Dermis blood vessel endothelial cell (primary cell): ENCODE measurements around the gene USP10. TPM values are rescaled to one million over a fixed set of nuclear protein-coding genes. Genes with fewer than 3 reads are reported as not detected.

Source experiments
- DNase-seq: peaks from one replicate; pipeline ENCODE4 v3.0.0; 2010
- total RNA-seq: library from RNA; depleted of rRNA; stranded (reverse); fragments of >200 nt; gene quantifications from 2 replicates; pipeline ENCODE4 v1.2.3, GENCODE V29; 2014

The USP10 gene
- total RNA-seq: 32.7 and 70.7 TPM in 2 replicates

- peak; percentile 86 for DNase-seq
Observed at GRCh38 chr16:84699712-84700445, at the start of gene USP10. Gene USP10, plus strand, starts transcription at chr16:84700000. Its CDS starts 91 bp downstream, at chr16:84700091.

- DNase-seq: no peak
Observed at GRCh38 chr16:84650062-84650991, 49.5 kb upstream of the USP10 start.

GRCh38 chr16:84652566-84652965 lies 47.2 kb upstream of the USP10 start:
- DNase-seq: no peak

DNA sequence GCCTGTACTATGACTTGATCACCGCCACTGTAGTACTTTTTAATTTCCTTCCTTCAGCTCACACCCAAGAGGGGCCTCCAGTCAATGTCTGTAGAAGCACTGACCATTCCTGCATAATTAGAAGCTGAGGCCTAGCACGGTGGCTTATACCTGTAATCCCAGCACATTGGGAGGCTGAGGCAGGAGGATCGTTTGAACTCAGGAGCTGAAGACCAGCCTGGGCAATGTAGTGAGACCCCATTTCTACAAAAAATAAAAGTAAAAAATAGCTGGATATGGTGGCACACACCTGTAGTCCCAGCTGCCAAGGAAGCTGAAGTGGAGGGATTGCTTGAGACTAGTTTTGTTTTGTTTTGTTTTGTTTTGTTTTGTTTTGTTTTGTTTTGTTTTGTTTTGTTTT lies 45.6 kb upstream of the USP10 start:
- no peak for DNase-seq

- DNase-seq: no peak
Observed at GRCh38 chr16:84654998-84655397, 44.8 kb upstream of the USP10 start.

GRCh38 chr16:84656649-84657048 lies 43.2 kb upstream of the USP10 start:
- no peak for DNase-seq

GRCh38 chr16:84657229-84657837 lies 42.5 kb upstream of the USP10 start:
- no peak for DNase-seq

DNA sequence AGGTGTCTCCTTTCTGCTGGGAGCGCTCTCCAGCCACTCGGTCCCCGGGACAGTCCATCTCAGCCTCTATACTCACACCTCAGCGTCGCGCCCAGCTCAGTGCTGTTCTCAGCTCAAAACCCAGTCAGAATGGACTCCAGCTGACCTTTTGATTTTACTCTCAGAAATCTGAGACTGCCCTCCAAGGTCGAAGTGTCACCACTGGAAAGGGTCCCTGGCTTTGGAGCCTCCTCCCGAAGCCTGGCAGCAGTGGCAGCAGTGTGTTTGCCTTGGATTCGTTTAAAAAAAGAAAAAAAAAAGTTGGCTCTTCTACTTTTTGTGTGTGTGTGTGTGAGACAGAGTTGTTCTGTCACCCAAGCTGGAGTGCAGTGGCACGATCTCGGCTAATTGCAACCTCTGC lies 41.1 kb upstream of the USP10 start:
- no peak for DNase-seq

DNA sequence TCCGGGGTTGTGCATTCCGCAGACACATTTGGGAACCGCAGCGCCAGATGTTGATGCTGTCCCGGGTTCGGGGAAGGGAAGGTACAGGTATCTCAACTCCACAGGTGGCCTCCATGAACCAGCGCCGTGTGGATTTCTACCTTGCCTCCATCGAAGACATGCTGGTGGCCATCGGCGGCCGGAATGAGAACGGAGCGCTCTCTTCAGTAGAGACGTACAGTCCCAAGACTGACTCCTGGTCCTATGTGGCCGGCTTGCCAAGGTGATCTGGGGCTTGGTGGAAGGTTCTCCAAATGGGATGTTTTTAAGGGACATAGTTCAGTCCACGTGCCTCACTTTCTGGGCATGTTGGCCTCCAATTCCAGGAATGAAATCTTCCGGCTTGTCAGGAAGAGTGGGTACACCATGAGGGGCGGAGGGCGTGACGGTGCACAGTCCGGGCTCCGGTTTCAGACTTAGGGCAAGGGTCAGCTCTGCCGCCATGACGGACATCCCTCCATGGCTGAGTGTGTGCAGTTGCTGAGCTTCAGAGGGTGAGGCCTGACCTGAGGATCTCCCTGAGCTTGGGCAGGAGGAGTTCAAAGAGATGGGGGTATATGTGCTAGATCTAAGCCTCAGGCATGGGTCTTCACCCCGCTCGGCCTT lies 40.0 kb upstream of the USP10 start:
- DNase-seq: no peak

GRCh38 chr16:84660973-84661372 lies 38.8 kb upstream of the USP10 start:
- DNase-seq: peak; percentile 93

DNA sequence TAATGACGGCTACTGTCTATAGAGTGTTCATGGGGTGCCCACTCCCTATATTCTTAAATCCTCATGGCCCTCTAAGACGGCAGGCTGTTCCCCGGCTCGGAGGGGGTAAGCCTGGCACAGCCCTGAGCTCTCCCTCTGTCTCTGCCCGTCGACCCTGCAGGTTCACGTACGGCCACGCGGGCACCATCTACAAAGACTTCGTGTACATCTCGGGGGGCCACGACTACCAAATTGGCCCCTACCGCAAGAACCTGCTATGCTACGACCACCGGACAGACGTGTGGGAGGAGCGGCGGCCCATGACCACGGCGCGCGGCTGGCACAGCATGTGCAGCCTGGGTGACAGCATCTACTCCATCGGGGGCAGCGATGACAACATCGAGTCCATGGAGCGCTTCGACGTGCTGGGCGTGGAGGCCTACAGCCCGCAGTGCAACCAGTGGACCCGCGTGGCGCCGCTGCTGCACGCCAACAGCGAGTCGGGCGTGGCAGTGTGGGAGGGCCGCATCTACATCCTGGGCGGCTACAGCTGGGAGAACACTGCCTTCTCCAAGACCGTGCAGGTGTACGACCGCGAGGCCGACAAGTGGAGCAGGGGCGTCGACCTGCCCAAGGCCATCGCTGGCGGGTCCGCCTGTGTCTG lies 38.3 kb upstream of the USP10 start:
- no peak for DNase-seq

DNA sequence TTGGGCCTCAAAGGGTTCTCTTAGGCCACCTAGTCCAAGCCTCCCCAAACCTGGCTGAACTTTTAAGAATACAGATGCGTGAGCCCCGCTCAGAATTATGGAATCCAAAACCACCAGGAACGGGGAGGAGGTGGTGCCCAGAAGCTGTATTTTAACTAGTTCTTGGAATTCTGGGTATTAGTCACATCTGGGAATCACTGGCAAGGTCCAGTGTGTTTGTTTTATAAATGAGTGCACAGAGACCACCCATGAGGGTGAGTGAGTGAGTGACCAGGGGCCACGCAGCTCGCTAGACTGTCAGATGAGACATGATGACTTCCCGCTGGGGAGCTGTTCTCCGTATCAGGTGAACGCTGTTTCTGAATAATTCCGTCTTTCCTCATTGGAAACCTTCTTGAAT lies 37.3 kb upstream of the USP10 start:
- no peak for DNase-seq

GRCh38 chr16:84663433-84664101 lies 36.2 kb upstream of the USP10 start:
- no peak for DNase-seq

DNA sequence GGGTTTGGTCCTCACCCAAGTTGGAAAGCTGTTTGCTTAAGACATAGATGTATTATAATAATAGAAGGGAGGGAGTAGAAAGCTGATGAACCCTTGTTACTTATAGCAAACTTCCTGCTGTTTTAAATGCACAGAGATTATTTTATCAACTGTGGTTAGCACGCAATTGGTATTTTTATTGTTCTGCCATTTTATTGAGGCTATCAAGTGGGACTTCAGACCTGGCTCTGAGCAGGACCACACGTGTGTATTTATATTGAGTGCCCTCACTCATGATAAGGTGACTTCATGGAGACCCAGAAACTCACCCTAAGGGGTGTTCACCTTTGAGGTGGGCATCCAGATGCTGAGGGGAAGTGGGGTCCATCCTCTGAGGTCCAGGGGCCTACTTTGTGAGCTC lies 34.4 kb upstream of the USP10 start:
- no peak for DNase-seq

GRCh38 chr16:84665843-84666242 lies 34.0 kb upstream of the USP10 start:
- DNase-seq: no peak

GRCh38 chr16:84667600-84668309 lies 32.0 kb upstream of the USP10 start:
- peak; percentile 32 for DNase-seq

DNA sequence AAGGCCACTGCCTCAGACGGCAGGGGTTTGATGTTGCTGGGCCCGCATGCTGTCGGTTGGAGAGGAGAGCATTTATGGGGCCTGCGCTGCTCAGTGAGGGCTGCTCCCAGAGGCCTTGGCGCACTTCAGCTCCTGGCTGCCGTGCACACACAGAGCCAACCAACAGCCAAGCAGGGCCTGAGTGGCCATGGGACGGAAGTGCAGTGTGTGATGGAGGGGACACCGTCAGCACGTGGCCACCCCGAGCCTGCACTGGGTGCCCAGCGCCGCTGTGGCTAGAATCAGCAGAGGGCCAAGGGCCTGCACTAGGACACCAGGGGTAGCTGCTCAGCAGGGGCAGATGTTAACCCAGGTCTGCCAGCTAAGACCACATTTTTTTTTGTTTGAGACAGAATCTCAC lies 29.7 kb upstream of the USP10 start:
- DNase-seq: no peak

DNA sequence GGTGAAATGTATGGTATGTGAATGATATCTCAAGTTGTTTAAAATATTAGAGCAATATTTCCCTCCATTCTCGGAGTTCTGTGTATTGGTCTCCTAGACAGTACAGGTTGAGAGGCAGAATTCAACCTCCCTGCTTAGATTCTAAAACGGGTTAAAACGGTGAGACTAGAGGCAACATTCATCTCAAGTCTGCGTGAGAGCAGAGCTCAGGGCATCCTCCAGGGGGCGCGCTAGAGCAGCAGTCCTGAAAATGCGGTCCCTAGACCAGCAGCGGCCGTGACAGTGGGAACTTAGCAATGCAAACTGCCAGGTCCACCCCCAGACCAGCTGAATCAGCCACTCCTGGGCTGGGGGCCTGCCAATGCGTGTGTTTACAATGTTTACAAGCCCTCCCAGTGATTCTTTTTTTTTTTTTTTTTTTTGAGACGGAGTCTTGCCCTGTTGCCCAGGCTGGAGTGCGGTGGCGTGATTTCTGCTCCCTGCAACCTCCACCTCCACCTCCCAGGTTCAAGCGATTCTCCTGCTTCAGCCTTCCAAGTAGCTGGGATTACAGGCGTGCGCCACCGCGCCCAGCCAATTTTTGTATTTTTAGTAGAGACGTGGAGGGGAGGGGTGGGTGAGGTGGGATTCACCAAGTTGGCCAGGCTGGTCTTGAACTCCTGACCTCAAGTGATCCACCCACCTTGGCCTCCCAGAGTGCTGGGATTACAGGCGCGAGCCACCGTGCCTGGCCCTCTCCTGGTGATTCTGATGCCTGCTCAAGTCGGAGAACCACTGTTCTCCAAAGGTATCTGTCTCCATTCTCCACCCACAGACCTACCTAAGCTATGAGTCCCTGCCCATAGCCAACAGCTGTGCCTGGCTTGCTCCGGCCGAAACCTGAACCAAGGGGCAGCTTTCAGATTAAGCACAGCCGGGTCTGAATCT lies 27.3 kb upstream of the USP10 start:
- peak; percentile 83 for DNase-seq

GRCh38 chr16:84673203-84673535 lies 26.6 kb upstream of the USP10 start:
- no peak for DNase-seq

DNA sequence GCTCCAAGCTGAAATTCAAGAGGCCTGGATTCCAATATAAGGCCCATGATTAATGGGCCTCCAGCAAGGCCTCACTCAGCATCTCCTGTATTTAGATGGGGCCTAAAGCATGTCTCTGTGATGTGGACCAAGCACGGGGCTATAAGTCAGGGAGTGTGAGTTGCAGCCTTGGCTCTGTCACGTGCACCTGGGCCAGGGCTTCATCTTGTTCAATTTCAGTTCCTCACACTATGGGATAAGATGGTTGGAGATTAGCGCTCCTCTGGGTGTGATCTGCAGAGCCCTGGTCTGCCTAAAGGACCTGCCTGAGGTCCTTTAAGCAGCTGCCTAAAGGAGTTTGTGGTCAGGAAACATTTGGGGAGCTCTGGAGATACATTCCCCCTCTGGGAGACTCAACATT lies 26.2 kb upstream of the USP10 start:
- DNase-seq: no peak
